Hair follicular keratinocyte (primary cell): Measurements from ENCODE around the gene C5. TPM values are rescaled to one million over a fixed set of nuclear protein-coding genes. Genes with fewer than 3 reads are reported as not detected.

Experiments
- total RNA-seq: library from RNA; depleted of rRNA; stranded (reverse); fragments of >200 nt; gene quantifications from 2 replicates; pipeline ENCODE4 v1.2.3, GENCODE V29; 2015

C5 gene
- 0.62 and 0.68 TPM in 2 replicates for total RNA-seq

DNA sequence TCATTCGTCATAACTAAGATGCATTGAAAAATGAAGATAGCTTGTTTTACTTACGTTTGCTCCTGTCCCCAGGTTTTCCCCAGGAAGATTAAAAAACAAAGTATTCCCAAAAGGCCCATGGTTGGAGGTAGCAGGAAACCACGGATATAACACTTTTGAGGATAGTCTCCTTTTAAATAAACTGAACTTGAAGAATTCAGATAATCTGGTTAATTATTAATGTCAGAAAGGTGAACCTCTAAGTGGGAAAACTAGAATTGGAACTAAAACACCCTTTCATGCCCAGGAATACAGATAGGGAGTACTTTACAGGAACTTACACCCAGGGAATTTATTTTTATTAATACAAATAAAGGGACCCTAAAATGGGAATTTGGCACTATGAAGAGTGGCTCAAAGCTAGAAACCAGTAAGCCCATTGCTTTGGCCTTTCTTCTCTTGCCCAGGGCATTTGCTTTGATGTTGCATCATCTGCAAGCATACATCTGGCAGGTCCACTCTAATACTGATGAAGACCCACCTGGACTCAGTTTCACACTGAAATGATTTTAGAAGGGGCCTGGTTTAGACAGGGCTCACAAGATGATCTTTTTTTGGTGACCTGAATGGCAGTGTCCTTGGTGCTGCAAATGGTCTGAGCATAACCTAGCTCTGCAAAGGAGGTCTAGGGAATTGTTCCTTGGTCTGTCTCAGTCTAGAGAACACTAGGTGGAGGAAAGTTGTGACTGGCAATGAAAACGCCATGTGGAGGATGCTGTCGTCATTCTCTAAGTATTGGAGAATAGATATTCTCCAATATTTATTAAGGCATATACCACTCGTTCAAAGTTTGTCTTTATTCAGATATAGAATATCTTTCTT lies at the start of gene C5:
Gene C5, minus strand, starts transcription at position 148 of the 861 bp plus-strand sequence. Its CDS starts 29 bp downstream, at position 119.

DNA sequence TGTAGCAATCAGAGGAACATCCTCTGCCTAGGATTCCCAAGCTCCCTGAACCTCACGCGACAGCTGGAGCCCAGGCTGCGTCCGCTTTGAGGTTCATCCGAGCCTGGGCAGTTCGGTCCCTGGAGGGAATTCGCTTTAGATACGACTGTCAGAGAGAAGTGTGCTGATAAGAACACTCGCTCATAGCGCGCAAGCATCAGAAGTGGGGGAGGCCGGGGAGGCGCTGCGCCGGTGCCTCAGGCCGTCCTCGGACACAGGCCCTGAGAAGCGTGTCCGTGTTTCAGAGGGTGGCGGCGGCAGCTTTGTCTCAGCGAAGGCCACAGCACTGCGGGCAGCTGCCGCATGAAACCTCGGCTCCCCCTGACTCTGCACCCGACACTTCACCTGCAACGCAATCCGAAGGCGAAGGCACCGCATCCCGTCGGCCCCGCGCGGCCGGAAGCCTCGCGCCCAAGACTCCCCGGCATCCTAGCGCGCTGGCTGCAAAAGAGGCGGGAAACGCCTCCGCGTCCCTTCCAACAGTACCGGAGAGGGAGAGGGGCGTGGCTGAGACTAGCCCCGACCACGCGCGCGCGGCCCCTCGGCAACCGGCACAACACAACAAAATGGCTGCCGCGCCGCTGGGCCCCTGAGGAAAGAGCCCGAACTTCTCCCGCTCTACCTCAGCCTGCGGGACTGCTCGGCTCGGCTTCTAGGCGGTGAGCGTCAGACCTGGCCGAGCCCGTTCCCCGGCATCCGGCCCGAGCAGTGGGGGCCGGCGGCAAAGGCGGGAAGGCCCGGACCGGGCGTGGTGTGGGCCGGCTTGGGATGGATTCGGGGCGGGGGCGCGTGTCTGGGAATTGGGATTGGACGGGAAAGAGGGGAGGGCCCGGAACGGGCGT lies 24.5 kb upstream of the C5 start, which contains the start of gene CNTRL:
Gene CNTRL, plus strand, starts transcription at position 586 of the 881 bp plus-strand sequence. CDS start 13,372 bp downstream, outside the sequence.

DNA sequence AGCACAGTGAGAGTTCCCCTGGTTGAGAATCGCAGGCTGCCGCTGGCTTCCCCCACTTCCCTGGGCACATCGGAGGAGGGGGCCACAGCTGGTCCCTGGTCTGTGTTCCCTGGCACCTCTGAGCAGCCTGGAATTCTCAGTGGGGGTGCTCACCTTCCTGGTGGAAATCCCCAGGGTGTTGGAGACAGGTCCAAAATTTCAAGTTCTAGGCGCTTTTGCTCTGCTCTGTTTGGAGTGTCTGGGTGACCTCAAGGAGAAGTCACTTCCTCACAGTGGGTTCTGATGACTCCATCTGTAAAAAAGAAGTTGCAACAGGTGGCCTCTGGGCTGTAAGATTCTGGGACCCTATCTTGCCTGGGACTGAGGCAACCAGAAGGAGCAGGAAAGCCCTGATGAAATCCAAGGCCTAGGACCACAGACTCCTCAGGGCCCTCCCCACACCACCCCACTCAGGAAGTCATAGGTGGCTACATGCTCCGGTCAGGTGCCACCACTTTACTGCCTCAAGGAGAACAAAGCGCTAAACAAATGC lies 123.6 kb downstream of the C5 start, which contains the start of gene TRAF1:
Gene TRAF1, minus strand, starts transcription at position 400 of the 532 bp plus-strand sequence. CDS start 721 bp downstream, outside the sequence.

Other genes starting within 250 kb of the C5 start
- 27.3 and 41.0 TPM in 2 replicates for gene PSMD5, start 207.4 kb downstream of the C5 start, total RNA-seq
- gene PHF19, start 173.1 kb downstream of the C5 start, total RNA-seq: 24.9 and 50.8 TPM in 2 replicates
- gene TRAF1, start 123.5 kb downstream of the C5 start, total RNA-seq: 0.38 and 1.4 TPM in 2 replicates
- gene CNTRL, start 24.7 kb upstream of the C5 start, total RNA-seq: 7.0 and 11.9 TPM in 2 replicates
- 21.5 and 24.1 TPM in 2 replicates for gene RAB14, start 151.6 kb upstream of the C5 start, total RNA-seq
- gene GSN, start 217.9 kb upstream of the C5 start, total RNA-seq: 106 and 270 TPM in 2 replicates